Retinal pigment epithelial cell (primary cell): Measurements from ENCODE around the gene PLAU.

Experiments used
- DNase-seq: peaks from one replicate; pipeline ENCODE4 v3.0.0-alpha.2; 2010; ENCODE audit warnings: low read depth
- H3K4me3 ChIP-seq: 2 replicates; pipeline ENCODE4 v1.5.1; 2011; ENCODE audit warnings: mild to moderate bottlenecking, low read length, control low read depth, moderate library complexity
- TF ChIP-seq, protein P1 (sequence below): conservative IDR thresholded peaks from 2 replicates; pipeline ENCODE4 v1.5.1; 2011; ENCODE audit warnings: low read depth, low read length, control low read depth, inconsistent platforms

Gene PLAU

GRCh38 chr10:73873142-73873837 lies 37.6 kb upstream of the PLAU start:
- H3K4me3 ChIP-seq: peak overlapping the region; percentile 61
- TF ChIP-seq, protein P1, sequence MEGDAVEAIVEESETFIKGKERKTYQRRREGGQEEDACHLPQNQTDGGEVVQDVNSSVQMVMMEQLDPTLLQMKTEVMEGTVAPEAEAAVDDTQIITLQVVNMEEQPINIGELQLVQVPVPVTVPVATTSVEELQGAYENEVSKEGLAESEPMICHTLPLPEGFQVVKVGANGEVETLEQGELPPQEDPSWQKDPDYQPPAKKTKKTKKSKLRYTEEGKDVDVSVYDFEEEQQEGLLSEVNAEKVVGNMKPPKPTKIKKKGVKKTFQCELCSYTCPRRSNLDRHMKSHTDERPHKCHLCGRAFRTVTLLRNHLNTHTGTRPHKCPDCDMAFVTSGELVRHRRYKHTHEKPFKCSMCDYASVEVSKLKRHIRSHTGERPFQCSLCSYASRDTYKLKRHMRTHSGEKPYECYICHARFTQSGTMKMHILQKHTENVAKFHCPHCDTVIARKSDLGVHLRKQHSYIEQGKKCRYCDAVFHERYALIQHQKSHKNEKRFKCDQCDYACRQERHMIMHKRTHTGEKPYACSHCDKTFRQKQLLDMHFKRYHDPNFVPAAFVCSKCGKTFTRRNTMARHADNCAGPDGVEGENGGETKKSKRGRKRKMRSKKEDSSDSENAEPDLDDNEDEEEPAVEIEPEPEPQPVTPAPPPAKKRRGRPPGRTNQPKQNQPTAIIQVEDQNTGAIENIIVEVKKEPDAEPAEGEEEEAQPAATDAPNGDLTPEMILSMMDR: no peak
- DNase-seq: no peak

- TF ChIP-seq, protein P1: no peak
- H3K4me3 ChIP-seq: peak overlapping the region; percentile 61
- DNase-seq: no peak
These were observed 37.1 kb upstream of the PLAU start for GRCh38 chr10:73873838-73874215.

GRCh38 chr10:73874267-73875138 lies 36.4 kb upstream of the PLAU start, which contains the start of gene CAMK2G:
CAMK2G (minus strand) TSS chr10:73874555; CDS start chr10:73874461, 94 bp downstream.
- DNase-seq: no peak
- TF ChIP-seq, protein P1: no peak
- H3K4me3 ChIP-seq: peak within 1 kb of the TSS; percentile 62

DNA sequence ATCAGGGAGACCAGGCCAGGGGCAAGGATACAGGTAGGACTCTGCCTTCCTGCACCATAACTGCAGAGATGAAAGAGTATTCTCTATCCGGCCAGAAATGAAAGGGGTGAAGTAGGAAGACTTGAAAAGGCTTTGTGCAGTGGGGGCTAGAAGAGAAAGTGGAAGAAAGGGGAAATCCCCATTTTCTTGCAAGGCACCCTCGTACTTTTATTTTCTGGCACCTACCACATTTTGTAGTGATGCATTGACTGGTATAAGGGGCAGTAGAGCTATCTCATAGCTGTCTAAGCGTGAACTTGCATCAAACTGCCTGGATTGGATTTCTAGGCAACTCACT lies 35.8 kb upstream of the PLAU start:
- peak overlapping the region; percentile 62 for H3K4me3 ChIP-seq
- TF ChIP-seq, protein P1: no peak
- DNase-seq: no peak

DNA sequence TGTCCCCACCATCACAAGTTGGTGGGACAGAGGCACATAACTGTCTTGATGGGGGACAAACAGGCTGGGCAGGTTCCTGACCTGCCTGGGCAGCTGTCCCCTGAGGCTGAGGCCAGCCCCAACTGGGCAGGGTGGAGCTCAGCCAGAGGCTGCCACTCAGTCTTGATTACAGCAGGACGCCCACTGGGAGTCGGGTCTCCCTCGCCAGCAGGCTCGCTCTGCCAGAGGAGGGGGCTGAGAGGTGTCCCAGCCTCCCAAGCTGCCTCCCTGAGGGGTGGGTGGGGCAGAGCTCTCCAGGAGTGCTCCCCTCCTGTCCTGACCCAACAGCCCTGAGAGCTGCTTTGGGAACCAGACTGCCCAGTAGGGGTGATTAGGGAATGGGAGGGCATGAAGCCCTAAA lies 34.8 kb upstream of the PLAU start:
- H3K4me3 ChIP-seq: no peak overlapping the region
- no peak for DNase-seq
- TF ChIP-seq, protein P1: no peak

DNA sequence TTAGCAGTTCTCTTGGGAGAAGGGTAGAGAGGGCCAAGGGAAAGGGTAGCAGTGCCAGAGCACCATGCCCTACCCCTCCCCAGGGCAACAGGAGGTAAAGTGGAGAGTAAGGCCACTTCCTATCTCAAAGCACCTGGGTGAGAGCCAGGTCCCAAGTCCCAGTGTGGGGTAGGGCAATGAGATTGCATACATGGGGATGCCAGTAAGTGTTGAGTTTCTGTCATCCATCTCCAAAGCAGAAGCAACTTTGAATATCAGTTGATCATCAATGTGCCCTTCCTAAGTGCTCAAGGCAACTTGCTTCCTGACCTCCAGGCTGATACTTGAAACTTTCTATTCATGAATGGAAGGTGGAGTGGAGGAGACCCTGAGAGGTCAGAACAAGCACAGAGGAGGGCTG lies 34.4 kb upstream of the PLAU start:
- no peak overlapping the region for H3K4me3 ChIP-seq
- DNase-seq: no peak

More for the DNA sequence above, 34.4 kb upstream of the PLAU start:
- TF ChIP-seq, protein P1: no peak
